ENCODE measurements around the gene MKNK2.

Gene MKNK2

DNA sequence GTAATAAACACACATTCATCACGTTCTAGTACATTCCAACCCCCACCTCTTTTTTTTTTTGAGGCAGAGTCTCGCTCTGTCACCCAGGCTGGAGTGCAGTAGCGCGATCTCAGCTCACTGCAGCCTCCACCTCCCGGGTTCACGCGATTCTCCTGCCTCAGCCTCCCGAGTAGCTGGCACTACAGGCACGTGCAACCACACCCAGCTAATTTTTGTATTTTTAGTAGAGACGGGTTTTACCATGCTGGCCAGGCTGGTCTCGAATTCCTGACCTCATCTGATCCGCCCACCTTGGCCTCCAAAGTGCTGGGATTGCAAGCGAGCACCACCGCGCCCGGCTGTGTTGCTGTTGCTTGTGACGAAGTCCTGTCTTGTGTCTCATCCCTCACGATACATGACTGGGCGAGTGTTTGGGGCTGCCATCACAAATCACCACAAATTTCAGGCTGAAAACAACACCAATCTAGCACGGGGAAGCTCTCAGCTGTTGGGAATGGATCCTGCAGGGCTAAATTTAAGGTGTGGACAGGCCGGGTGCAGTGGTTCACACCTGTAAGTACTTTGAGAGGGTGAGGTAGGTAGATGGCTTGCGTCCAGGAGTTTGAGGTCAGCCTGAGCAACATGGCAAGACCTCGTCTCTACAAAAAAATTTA is 29.4 kb upstream of the MKNK2 start:
- TF ChIP-seq SPI1 (IDR thresholded peaks at IDR 0.05; ENCODE audit: borderline replicate concordance, low read depth) (no peak), POLR2AphosphoS5 (IDR thresholded peaks at IDR 0.05; ENCODE audit: low read depth) (peak; percentile 10; the same call in 1 of the 2 replicates)
- no peaks in the 10 kb centered on the region for H3K27me3 ChIP-seq (ENCODE audit: insufficient read depth, poor library complexity, severe bottlenecking)
- H3K4me3 ChIP-seq (replicated peaks; ENCODE audit: insufficient read depth, low read length): no peak overlapping the region
- no peak overlapping the region; the same call in 1 of the 2 replicates for H3K27ac ChIP-seq (replicated peaks)
- DNase-seq (ENCODE audit: low read depth in 1 of 2, low spot score in 1 of 2): no peak

DNA sequence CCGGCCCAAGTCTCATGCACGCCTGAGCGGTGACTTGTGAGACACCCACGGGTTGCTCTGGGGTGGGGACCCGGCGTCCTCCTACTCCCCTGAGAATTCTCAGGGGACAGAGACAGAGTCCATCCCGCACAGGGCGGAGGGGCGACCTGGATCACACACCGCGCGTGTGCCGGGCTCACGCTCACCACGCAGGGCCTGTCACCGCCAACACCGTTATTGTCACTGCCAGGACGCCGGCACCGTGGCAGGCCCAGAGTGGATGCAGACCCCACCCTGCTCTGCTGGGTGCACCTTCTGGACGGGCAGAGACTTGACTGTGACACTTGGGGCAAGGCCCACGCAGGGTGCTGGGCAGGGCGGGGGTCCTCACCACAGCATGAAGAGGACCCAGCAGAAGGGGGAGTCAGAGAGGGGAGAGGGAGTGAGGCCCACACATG is 28.8 kb upstream of the MKNK2 start:
- H3K27ac ChIP-seq (replicated peaks): no peak overlapping the region

DNA sequence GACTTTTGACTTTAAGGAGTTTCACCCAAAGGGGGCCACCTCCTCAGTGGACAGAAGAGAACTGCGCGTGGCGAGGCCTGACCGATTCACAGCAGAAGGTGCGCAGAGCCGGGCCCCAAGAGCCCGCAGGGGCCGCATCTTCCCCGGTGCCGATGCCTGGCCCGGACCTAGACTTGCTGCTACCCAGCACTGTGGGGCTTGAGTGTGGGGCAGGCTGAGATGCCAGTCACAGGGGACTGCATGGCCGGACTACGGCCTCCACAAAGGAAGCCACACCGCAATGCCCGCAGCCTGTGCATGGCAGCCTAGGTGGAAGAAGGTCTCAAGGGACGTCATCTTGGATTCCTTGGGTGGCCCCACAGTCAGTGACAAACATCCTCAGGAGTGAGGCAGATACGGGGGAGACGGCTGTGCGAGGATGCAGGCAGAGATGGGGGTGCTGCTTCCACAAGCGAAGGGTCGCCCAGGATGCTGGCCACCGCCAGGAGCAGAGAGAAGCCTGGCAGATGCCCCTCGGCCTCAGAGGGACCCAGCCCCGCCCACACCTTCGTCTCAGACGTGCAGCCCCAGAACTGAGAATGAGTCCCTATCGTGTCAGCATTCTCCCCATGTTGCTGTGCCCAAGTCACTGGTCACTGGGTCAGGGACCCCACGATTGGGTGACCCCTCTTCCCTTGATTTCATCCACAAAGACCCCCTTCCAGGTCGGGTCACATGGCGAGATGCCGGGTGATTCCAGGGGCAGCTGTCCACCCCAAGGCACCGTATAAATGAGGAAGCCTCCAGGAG is 28.2 kb upstream of the MKNK2 start:
- no peak for TF ChIP-seq GABPA (IDR thresholded peaks at IDR 0.05; ENCODE audit: low read depth)
- TF ChIP-seq, protein P1, sequence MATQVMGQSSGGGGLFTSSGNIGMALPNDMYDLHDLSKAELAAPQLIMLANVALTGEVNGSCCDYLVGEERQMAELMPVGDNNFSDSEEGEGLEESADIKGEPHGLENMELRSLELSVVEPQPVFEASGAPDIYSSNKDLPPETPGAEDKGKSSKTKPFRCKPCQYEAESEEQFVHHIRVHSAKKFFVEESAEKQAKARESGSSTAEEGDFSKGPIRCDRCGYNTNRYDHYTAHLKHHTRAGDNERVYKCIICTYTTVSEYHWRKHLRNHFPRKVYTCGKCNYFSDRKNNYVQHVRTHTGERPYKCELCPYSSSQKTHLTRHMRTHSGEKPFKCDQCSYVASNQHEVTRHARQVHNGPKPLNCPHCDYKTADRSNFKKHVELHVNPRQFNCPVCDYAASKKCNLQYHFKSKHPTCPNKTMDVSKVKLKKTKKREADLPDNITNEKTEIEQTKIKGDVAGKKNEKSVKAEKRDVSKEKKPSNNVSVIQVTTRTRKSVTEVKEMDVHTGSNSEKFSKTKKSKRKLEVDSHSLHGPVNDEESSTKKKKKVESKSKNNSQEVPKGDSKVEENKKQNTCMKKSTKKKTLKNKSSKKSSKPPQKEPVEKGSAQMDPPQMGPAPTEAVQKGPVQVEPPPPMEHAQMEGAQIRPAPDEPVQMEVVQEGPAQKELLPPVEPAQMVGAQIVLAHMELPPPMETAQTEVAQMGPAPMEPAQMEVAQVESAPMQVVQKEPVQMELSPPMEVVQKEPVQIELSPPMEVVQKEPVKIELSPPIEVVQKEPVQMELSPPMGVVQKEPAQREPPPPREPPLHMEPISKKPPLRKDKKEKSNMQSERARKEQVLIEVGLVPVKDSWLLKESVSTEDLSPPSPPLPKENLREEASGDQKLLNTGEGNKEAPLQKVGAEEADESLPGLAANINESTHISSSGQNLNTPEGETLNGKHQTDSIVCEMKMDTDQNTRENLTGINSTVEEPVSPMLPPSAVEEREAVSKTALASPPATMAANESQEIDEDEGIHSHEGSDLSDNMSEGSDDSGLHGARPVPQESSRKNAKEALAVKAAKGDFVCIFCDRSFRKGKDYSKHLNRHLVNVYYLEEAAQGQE (IDR thresholded peaks at IDR 0.05; ENCODE audit: insufficient replicate concordance, low read depth): no peak
- no peak for TF ChIP-seq POLR2AphosphoS5 (IDR thresholded peaks at IDR 0.05; ENCODE audit: low read depth)
- TF ChIP-seq, protein P2, sequence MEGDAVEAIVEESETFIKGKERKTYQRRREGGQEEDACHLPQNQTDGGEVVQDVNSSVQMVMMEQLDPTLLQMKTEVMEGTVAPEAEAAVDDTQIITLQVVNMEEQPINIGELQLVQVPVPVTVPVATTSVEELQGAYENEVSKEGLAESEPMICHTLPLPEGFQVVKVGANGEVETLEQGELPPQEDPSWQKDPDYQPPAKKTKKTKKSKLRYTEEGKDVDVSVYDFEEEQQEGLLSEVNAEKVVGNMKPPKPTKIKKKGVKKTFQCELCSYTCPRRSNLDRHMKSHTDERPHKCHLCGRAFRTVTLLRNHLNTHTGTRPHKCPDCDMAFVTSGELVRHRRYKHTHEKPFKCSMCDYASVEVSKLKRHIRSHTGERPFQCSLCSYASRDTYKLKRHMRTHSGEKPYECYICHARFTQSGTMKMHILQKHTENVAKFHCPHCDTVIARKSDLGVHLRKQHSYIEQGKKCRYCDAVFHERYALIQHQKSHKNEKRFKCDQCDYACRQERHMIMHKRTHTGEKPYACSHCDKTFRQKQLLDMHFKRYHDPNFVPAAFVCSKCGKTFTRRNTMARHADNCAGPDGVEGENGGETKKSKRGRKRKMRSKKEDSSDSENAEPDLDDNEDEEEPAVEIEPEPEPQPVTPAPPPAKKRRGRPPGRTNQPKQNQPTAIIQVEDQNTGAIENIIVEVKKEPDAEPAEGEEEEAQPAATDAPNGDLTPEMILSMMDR (IDR thresholded peaks at IDR 0.05; ENCODE audit: insufficient read depth, low read length): no peak
- no peak for TF ChIP-seq SPI1 (IDR thresholded peaks at IDR 0.05; ENCODE audit: borderline replicate concordance, low read depth)
- no peak for DNase-seq (ENCODE audit: low read depth in 1 of 2, low spot score in 1 of 2)
- Histone ChIP-seq H3K27me3 (ENCODE audit: insufficient read depth, poor library complexity, severe bottlenecking) (no peaks in the 10 kb centered on the region), H3K4me3 (replicated peaks; ENCODE audit: insufficient read depth, low read length) (no peak overlapping the region), H3K27ac (replicated peaks) (no peak overlapping the region)

More for the DNA sequence above, 28.8 kb upstream of the MKNK2 start:
- Histone ChIP-seq H3K27me3 (ENCODE audit: insufficient read depth, poor library complexity, severe bottlenecking) (no peaks in the 10 kb centered on the region), H3K4me3 (replicated peaks; ENCODE audit: insufficient read depth, low read length) (no peak overlapping the region)
- DNase-seq (ENCODE audit: low read depth in 1 of 2, low spot score in 1 of 2): no peak
- TF ChIP-seq, protein P1 (IDR thresholded peaks at IDR 0.05; ENCODE audit: insufficient replicate concordance, low read depth): no peak
- TF ChIP-seq, protein P2 (IDR thresholded peaks at IDR 0.05; ENCODE audit: insufficient read depth, low read length): no peak
- TF ChIP-seq GABPA (IDR thresholded peaks at IDR 0.05; ENCODE audit: low read depth): no peak

DNA sequence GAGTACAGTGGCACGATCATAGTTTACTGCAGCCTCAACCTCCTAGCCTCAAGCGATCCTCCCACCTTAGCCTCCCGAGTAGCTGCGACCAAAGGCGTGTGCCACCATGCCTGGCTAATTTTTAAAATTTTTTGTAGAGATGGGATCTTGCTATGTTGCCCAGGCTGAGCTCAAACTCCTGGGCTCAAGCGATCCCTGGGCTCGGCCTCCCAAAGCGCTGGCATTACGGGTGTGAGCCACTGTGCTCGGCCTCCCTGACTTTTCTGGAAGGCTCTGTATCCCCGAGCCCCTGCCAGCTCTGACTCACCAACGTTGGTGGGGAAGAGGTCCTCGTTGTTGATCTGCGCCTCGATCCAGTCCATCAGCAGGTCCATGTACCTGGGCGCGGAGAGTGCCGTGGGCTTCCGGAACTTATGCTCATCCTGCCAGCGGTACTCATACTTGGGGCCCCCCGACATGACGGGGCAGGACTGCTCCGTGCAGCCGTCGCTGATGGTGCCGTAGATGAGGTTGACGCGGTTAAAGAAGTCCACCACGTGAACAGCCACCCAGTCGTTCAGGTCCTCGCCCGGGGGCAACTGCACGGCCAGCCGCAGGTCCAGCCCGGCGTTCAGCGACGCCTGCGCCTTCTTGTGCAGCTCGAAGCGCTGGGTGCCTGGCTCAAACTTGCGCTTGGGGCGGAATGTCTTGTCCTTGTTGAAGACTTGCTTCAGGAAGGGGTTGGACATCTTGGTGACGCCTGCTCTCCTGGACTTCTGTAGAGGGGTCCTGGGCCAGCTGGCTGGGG is 27.0 kb upstream of the MKNK2 start:
- TF ChIP-seq GABPA (IDR thresholded peaks at IDR 0.05; ENCODE audit: low read depth) (no peak), POLR2AphosphoS5 (IDR thresholded peaks at IDR 0.05; ENCODE audit: low read depth) (no peak), SPI1 (IDR thresholded peaks at IDR 0.05; ENCODE audit: borderline replicate concordance, low read depth) (no peak)
- TF ChIP-seq, protein P1 (IDR thresholded peaks at IDR 0.05; ENCODE audit: insufficient replicate concordance, low read depth): no peak
- TF ChIP-seq, protein P2 (IDR thresholded peaks at IDR 0.05; ENCODE audit: insufficient read depth, low read length): no peak
- H3K4me3 ChIP-seq (replicated peaks; ENCODE audit: insufficient read depth, low read length): no peak overlapping the region
- no peak overlapping the region for H3K27ac ChIP-seq (replicated peaks)
- no peaks in the 10 kb centered on the region for H3K27me3 ChIP-seq (ENCODE audit: insufficient read depth, poor library complexity, severe bottlenecking)
- no peak for DNase-seq (ENCODE audit: low read depth in 1 of 2, low spot score in 1 of 2)
